Peyer's patch (tissue), 4 donors: Measurements from ENCODE around the gene CFAP221.

Source experiments
- POLR2A ChIP-seq, 2 donors: fragments of 450-650 bp; IDR thresholded peaks; one replicate each; pipeline ENCODE4 v1.5.1; 2017; ENCODE audit warnings: antibody characterized with exemption in 2 of 2, mild to moderate bottlenecking in 2 of 2, moderate library complexity in 2 of 2
- TF ChIP-seq, protein P1 (sequence below), 6 experiments: fragments of 450-650 bp in 4 of 6; fragments of 200-600 bp in 2 of 6; sonication (generic) in 1 of 6; IDR thresholded peaks; one replicate each; pipeline ENCODE4 v1.5.1; 2017 to 2019; ENCODE audit warnings: antibody characterized with exemption in 6 of 6, mild to moderate bottlenecking in 3 of 6, moderate library complexity in 1 of 6

DNA sequence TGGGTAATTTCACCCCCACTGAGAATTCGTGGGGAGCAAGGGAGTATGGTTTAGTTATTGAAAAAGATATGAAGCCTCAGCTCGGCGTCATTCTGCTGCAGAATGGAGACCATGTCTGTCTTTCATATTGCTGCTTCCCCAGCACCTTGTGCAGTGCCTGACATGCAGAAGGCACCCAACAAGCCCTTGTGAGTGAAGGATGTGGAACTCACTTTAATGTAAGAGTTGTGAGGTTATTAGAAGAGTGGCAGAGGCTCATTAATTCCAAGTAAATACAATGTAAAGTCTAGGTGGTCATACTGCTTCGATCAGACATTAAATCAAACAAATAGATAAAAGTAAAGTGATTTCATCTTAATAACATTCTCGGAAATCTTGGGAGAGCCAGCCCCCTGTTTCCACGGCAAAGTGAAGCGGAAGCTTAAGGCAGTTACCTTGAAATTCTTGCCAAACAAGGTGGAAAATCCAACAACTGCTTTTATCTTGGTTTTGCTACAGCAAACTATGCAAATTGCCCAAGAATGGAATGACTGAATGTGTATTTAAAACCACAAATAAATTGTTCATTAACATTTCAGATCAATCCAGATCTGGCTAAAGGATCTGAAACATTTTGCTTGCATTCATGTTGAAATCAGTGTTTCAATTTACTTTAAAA is 9.6 kb downstream of the CFAP221 start:
- TF ChIP-seq, protein P1, sequence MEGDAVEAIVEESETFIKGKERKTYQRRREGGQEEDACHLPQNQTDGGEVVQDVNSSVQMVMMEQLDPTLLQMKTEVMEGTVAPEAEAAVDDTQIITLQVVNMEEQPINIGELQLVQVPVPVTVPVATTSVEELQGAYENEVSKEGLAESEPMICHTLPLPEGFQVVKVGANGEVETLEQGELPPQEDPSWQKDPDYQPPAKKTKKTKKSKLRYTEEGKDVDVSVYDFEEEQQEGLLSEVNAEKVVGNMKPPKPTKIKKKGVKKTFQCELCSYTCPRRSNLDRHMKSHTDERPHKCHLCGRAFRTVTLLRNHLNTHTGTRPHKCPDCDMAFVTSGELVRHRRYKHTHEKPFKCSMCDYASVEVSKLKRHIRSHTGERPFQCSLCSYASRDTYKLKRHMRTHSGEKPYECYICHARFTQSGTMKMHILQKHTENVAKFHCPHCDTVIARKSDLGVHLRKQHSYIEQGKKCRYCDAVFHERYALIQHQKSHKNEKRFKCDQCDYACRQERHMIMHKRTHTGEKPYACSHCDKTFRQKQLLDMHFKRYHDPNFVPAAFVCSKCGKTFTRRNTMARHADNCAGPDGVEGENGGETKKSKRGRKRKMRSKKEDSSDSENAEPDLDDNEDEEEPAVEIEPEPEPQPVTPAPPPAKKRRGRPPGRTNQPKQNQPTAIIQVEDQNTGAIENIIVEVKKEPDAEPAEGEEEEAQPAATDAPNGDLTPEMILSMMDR (IDR thresholded peaks at IDR 0.05), result no peak
- TF ChIP-seq POLR2A (IDR thresholded peaks at IDR 0.05), result no peak
